Loucy (cell line): ENCODE results near the gene TRIM47.

Source experiments
- H2AFZ ChIP-seq: fragments of 200-600 bp; sonication (generic); 2 replicates; pipeline ENCODE4 v1.6.0; 2016; ENCODE audit warnings: antibody characterized with exemption, mild to moderate bottlenecking, low read length, moderate library complexity
- H3F3A ChIP-seq: fragments of 200-600 bp; 2 replicates; pipeline ENCODE4 v1.6.0; 2016; ENCODE audit warnings: antibody characterized with exemption, low read depth, mild to moderate bottlenecking
- H3K27me3 ChIP-seq: fragments of 200-600 bp; sonication (generic); 2 replicates; pipeline ENCODE4 v1.6.1; 2014; ENCODE audit warnings: low read length, mild to moderate bottlenecking; ENCODE audit not compliant: insufficient read depth, poor library complexity, severe bottlenecking
- H3K36me3 ChIP-seq: fragments of 200-600 bp; sonication (generic); 2 replicates; pipeline ENCODE4 v1.6.1; 2016; ENCODE audit warnings: low read length; ENCODE audit not compliant: insufficient read depth
- H3K4me1 ChIP-seq: fragments of 200-600 bp; sonication (generic); 2 replicates; pipeline ENCODE4 v1.5.1; 2014; ENCODE audit warnings: low read length, mild to moderate bottlenecking; ENCODE audit not compliant: insufficient read depth, poor library complexity, severe bottlenecking
- H3K4me2 ChIP-seq: fragments of 200-600 bp; sonication (generic); 2 replicates; pipeline ENCODE4 v1.6.0; 2014; ENCODE audit warnings: antibody characterized with exemption, low read length, low read depth, mild to moderate bottlenecking; ENCODE audit not compliant: poor library complexity, severe bottlenecking
- H3K4me3 ChIP-seq: fragments of 200-600 bp; sonication (generic); 2 replicates; pipeline ENCODE4 v1.5.1; 2014; ENCODE audit warnings: low read length, mild to moderate bottlenecking, mixed read lengths; ENCODE audit not compliant: poor library complexity, severe bottlenecking
- H3K79me2 ChIP-seq: fragments of 200-600 bp; sonication (generic); 2 replicates; pipeline ENCODE4 v1.6.1; 2014; ENCODE audit warnings: low read length; ENCODE audit not compliant: insufficient read depth
- H3K9ac ChIP-seq: fragments of 200-600 bp; sonication (generic); 2 replicates; pipeline ENCODE4 v1.6.0; 2014; ENCODE audit warnings: mild to moderate bottlenecking, low read depth, low read length, moderate library complexity; ENCODE audit not compliant: poor library complexity, severe bottlenecking
- H3K9me2 ChIP-seq: fragments of 200-600 bp; sonication (generic); replicated peaks from 2 replicates; pipeline ENCODE4 v1.6.1; 2016; ENCODE audit warnings: low read depth, low read length, mixed read lengths
- H3K9me3 ChIP-seq: fragments of 200-600 bp; sonication (generic); 2 replicates; pipeline ENCODE4 v1.6.1; 2014; ENCODE audit warnings: mild to moderate bottlenecking, antibody characterized with exemption, low read length, low read depth; ENCODE audit not compliant: insufficient read depth
- H4K20me1 ChIP-seq: fragments of 200-600 bp; sonication (generic); 2 replicates; pipeline ENCODE4 v1.6.0; 2014; ENCODE audit warnings: antibody characterized with exemption, low read length, mild to moderate bottlenecking; ENCODE audit not compliant: insufficient read depth, poor library complexity, severe bottlenecking
- EZH2phosphoT487 ChIP-seq: fragments of 200-600 bp; IDR thresholded peaks from 2 replicates; pipeline ENCODE4 v1.6.1; 2018; ENCODE audit warnings: antibody characterized with exemption, mild to moderate bottlenecking, moderate library complexity, borderline replicate concordance
- TF ChIP-seq, protein P1 (sequence below): fragments of 200-600 bp; sonication (generic); conservative IDR thresholded peaks from 2 replicates; pipeline ENCODE4 v1.5.1; 2014; ENCODE audit warnings: mild to moderate bottlenecking, antibody characterized with exemption, low read length

TRIM47 gene

DNA sequence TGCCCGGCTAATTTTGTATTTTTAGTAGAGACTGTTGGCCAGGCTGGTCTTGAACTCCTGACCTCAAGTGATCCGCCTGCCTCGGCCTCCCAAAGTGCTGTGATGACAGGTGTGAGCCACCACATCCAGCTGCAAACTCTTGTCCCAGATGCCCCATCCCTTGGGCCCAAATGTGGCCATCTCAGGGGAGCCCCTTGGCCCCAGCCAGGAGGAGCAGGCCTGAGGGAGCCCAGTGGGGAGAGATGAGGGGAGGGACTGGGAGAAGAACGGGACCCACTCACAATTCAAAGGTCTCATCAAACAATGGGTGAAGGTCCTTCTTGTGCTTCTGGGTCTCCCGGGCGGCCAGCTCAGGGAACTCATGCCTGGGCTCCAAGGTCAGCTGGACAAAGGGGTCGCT, 48.6 kb downstream of the TRIM47 start:
- no peaks in the 10 kb centered on the region for H3K27me3 ChIP-seq
- H4K20me1 ChIP-seq, result peaks cover 33% of the 10 kb centered on the region
- H3K79me2 ChIP-seq, result peaks cover 4% of the 10 kb centered on the region; the same call in 1 of the 2 replicates
- H3K4me2 ChIP-seq, result no peak overlapping the region
- H3K4me3 ChIP-seq, result no peak overlapping the region
- H2AFZ ChIP-seq, result no peak overlapping the region
- no peak overlapping the region for H3K9ac ChIP-seq
- no peak for TF ChIP-seq EZH2phosphoT487
- TF ChIP-seq, protein P1, sequence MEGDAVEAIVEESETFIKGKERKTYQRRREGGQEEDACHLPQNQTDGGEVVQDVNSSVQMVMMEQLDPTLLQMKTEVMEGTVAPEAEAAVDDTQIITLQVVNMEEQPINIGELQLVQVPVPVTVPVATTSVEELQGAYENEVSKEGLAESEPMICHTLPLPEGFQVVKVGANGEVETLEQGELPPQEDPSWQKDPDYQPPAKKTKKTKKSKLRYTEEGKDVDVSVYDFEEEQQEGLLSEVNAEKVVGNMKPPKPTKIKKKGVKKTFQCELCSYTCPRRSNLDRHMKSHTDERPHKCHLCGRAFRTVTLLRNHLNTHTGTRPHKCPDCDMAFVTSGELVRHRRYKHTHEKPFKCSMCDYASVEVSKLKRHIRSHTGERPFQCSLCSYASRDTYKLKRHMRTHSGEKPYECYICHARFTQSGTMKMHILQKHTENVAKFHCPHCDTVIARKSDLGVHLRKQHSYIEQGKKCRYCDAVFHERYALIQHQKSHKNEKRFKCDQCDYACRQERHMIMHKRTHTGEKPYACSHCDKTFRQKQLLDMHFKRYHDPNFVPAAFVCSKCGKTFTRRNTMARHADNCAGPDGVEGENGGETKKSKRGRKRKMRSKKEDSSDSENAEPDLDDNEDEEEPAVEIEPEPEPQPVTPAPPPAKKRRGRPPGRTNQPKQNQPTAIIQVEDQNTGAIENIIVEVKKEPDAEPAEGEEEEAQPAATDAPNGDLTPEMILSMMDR, result no peak
- H3F3A ChIP-seq, result no peaks in the 10 kb centered on the region
- H3K4me1 ChIP-seq, result peaks cover 24% of the 10 kb centered on the region
- peaks cover 49% of the 10 kb centered on the region; the same call in 1 of the 2 replicates for H3K36me3 ChIP-seq
- H3K9me3 ChIP-seq, result no peaks in the 10 kb centered on the region
- no peaks in the 10 kb centered on the region for H3K9me2 ChIP-seq

GRCh38 chr17:75828741-75829140, 49.6 kb downstream of the TRIM47 start:
- Histone ChIP-seq H3K36me3 (peaks cover 46% of the 10 kb centered on the region; the same call in 1 of the 2 replicates), H3K9ac (no peak overlapping the region), H3K9me2 (no peaks in the 10 kb centered on the region), H3K27me3 (no peaks in the 10 kb centered on the region), H3K4me1 (peaks cover 22% of the 10 kb centered on the region), H3K79me2 (peaks cover 4% of the 10 kb centered on the region; the same call in 1 of the 2 replicates), H3F3A (no peaks in the 10 kb centered on the region), H2AFZ (no peak overlapping the region), H3K4me2 (no peak overlapping the region), H3K4me3 (no peak overlapping the region), H3K9me3 (no peaks in the 10 kb centered on the region), H4K20me1 (peaks cover 24% of the 10 kb centered on the region)
- no peak for TF ChIP-seq EZH2phosphoT487
- TF ChIP-seq, protein P1, result no peak

- Histone ChIP-seq H3K9me2 (no peaks in the 10 kb centered on the region), H3K9me3 (no peaks in the 10 kb centered on the region), H3F3A (no peaks in the 10 kb centered on the region), H3K4me3 (no peak overlapping the region), H3K79me2 (peaks cover 4% of the 10 kb centered on the region; the same call in 1 of the 2 replicates), H3K9ac (no peak overlapping the region), H3K27me3 (no peaks in the 10 kb centered on the region), H3K4me1 (peaks cover 15% of the 10 kb centered on the region), H3K36me3 (peaks cover 47% of the 10 kb centered on the region; the same call in 1 of the 2 replicates), H4K20me1 (peaks cover 21% of the 10 kb centered on the region), H3K4me2 (no peak overlapping the region), H2AFZ (no peak overlapping the region)
- TF ChIP-seq, protein P1, result no peak
- TF ChIP-seq EZH2phosphoT487, result no peak
Observed at GRCh38 chr17:75828076-75828400, 50.3 kb downstream of the TRIM47 start.
